Activated effector memory CD4-positive, alpha-beta T cell treated with Interleukin-2 at 50 U/mL for 16 hours (primary cell): ENCODE measurements around the gene RHPN2.
A peak's percentile ranks its signal among the peaks of the same experiment; 100 is the strongest.
"Not testable (repeated sequence)": the region's sequence is repeated elsewhere in the genome, so short reads cannot be mapped to it uniquely, and the experiment has no call there.

Experiments
- DNase-seq: peaks from one replicate; pipeline ENCODE4 v3.0.0-alpha.2; 2020

Gene RHPN2

DNA sequence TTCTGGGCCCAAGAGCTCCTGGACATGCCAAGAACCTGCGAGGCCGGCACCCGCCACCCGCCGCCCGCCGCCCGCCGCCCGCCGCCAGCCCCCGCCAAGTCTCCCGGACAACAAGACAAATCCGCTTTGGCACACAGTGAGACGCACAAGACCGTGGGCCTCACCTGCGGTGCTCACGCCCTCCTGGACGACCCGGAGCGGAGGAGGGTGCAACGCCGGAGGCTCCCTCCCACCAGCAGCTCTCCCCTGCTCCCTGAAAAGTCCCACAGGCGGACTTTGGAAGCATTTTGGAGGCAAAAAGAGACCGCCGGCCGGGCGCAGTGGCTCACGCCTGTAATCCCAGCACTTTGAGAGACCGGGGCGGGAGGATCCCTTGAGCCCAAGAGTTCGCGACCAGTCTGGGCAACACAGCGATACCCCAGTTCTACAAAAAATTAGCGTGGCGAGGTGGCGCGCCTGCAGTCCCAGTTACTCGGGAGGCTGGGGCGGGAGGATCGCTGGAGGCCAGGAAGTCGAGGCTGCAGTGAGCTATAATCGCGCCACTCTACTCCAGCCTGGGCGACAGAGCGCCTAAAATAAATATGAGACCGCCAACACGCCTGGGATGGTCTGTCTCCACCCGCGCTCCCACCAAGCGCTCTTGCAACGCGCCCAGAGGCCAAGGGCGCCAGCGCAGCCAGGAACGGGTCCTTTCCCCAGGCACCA lies 783 bp downstream of the RHPN2 start:
- no peak for DNase-seq

DNA sequence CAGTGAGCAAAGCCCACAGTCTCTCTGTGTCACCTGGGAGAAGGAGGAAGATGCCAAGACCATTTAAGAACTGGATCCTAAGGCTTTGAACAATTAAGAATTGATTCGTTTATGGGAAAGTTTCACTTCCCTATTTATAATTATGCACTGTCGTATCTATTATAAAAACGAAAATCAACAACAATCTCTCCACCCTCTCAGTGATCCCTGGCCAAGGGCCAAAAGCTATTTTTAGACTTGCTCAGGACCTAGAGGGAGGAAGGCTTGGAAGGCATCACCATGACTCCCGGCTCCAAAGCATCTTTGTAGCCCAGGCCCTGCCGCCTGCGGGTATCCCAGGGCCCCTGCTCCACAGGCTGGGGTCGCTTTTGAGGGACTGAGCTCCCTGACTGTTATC lies 1.3 kb downstream of the RHPN2 start:
- DNase-seq = no peak

DNA sequence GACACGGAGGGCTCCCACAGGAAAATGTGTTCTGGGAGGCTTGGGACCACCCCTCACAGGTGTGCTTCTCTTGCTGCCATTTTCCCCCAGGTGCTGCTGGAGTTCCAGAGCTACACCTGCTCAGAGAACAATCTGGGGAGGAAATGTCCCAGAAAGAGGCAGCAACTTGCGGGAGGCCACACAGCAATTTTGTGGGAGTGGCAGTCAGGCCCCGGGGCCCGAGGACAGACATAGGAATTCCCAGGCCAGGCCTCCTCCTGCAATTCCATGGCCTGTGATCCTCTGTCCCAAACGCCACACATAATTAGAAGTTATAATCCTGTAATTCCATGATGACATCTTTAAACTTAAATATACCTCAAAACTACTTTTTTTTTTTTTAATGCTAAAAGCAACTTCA lies 1.8 kb downstream of the RHPN2 start:
- no peak for DNase-seq

DNA sequence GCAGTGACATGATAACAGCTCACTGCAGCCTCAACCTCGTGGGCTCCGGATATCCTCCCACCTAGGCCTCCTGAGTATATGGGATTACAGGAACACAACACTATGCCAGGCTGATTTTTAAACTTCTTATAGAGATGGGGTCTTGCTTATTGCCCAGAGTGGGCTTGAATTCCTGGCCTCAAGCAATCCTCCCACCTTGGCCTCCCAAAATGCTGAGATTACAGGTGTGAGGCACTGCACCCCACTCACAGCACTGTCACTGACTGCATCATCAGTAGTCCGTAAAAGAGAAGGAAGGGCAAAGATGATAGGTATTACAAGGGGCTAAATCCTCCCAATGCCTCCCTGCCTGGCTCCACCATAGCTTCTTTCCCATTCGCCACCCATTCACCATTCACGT lies 4.1 kb downstream of the RHPN2 start:
- DNase-seq = no peak

DNA sequence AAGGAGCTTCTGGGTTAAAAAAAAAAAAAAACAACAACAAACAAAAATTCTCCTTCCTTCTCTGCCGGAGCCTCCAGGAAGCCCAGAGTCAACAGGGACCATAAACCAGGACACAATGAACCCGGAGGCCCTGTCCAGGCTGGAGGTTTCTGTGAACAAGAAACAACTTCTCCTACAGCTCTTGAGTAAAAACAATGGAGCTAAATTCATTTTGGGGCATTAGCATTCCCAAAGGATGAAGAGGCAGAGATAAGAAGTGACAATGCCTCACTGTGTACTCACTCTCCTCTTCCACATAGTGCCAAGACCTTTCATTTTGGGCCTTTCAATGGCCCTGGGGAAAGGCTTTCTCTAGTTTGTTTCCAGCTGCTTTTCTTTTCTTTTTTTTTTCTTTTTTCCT lies 9.0 kb downstream of the RHPN2 start:
- DNase-seq = no peak

DNA sequence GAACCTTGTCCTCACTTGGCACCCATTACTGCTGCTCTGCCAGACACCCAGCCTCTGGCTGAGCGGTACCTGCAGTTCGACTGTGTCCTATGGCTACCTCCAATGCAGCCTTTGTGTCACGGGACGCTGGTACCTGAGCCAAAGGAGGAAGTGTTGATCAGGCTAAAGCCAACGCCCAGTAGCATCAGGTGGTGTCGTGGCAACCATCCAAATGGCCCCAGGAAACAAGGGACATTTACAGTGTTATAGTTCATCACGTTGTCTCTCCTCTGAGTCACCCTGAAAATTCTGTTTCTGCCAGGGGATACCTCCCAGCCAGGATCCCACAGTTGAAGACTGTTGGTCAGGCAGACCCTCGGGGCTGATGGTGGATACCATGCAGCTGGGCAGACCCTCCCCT lies 10.1 kb downstream of the RHPN2 start:
- no peak for DNase-seq

DNA sequence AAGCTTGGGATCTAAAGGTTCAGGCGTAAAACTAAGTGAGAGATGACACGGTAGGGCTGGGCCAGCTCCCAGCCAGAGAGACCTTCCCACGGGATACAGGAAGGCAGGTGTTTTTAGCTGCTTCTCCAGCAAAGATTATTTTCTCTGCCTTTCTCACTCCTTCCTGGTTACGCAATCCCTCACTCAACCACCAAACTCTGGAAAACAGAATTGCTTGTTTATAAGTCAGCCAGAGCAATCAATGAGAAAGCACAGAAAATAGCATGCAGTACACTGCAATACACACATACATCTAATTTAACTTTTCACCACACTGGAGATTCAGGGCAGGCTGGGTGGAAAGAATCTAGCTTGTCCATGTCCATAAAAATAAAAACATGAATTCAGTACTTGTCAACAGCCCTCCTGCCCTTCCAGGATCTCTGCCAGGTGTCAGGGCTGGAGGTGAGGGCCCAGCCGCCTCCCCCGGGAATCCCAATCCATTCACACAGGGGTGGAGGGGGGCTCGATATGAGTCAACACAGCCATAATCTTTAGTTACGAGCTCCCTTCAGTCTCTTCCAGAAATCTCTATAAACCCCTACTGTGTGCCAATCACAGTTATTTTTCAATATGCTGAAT lies 12.2 kb downstream of the RHPN2 start:
- DNase-seq = no peak

DNA sequence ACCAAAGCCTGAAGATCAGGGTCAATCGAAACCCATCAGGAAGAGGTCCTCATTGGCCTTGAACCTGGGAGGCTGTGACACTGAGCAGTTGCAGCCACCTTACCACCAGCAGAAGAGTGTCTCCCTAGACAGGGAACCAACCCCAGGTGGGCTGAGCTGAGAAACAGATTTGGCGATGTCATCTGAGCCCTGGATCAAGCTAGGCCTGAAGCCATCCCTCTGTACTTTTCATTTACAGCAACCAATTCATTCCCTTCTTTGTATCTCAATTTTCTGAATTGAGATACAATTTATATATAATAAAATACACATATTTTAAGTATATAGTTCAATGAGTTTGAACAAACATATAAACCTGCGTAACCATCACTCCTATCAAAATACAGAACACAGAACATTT lies 14.6 kb downstream of the RHPN2 start:
- no peak for DNase-seq

DNA sequence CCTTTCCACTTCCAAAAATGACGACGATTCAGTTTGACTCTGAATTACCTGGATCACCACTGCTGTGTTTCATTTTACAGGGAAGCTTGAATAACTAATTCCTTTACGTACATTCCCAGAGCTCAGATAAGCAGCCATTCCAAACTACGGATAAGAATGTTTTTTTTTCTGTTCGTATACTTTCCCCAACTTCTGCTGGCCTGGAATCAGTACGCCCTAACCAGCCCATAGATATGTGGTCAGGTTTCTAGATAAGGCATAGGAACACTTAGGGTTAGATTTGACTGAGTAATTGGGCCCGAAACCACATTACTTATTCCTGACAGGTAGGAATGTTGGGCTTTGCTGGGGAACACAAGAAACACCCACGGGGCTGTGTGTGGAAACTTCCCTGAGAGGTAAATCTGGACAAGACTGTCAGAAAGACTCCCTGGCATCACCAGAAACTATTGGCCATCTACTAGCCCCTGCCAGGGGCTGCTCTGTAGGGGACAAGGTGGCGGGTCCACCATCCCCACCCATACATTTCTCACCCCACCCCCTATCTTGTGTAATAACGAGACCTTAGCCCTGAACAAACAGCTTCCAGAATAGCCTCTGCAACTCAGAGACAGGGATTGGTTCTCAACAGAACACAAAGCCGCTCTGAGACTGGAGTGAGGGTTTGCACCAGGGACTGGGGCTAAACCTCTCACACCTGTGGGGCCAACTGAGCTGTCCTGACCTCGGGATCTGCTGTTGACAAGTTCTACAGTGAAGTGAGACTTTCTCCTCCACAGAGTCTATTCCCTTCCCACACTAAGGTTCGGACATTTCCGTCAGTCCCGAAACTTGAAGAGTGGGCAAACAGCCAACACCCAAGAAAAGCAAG lies 15.6 kb downstream of the RHPN2 start:
- no peak for DNase-seq

DNA sequence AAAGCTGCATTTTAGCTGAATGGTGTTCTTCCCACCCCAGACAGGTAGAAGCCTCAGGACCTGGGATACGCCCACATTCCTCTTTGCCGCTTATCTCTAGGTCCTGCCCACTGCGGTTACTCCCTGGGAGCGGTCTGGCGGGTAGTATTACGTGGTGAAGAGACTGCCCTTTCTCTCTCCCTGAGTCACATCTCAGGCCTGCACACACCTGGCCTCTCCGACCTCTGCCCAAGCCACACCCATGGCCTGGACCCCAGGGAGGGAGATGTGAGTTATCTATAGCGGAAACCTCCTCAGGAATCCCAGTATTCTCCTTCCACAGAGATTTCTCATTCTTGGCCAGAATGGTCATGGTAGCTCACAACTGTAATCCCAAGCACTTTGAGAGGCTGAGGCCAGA lies 17.3 kb downstream of the RHPN2 start:
- DNase-seq = no peak

DNA sequence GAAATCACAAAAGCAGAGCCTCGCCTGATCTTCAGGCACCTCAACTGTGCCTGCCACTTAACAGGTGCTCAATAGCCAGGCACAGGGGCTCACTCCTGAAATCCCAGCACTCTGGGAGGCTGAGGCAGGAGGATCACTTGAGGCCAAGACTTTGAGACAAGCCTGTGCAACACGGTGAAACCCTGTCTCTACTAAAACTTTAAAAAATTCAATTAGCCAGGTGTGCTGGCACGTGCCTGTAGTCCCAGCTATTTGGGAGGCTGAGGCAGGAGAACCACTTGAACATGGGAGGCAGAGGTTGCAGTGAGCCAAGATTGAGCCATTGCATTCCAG lies 22.9 kb downstream of the RHPN2 start:
- DNase-seq = not testable (repeated sequence)

DNA sequence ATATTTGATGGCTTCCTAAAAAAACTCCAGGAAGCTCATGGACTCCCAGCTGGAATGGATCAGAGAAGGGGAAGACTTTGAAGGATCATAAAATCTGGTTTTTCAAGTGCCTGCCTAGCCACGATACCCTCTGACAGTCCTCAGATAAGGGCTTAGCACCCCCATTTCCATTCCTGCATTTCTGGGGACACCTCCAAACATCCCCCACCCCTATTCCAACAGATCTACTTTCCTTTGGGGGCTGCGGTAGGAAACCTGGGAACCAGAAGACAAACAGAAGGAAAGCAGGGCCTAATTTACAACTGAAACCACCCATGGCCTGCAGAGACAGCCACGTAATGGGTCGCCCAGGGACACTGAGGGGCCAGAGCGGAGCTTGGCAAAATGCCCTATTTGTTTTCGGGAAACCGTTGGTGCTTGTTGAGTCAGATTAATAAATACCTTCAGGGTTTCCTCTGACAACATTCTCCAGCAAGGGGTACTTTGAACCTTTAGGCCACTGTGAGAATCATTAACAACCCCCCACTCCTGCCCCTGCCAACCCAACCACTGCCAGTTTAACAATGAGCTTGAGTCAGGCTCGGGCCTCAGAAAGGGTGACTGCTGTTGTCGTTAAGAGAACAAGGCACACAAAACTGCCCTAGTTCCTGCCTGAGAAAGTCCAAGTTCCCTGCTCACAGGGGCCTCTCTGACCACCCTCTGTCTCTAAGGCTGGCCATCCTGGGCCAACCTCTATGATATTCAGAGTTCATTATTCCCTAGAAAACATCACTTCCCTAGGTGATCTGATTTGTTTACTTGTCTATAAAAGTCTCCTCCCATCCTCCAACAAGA lies 23.5 kb downstream of the RHPN2 start:
- DNase-seq = no peak

DNA sequence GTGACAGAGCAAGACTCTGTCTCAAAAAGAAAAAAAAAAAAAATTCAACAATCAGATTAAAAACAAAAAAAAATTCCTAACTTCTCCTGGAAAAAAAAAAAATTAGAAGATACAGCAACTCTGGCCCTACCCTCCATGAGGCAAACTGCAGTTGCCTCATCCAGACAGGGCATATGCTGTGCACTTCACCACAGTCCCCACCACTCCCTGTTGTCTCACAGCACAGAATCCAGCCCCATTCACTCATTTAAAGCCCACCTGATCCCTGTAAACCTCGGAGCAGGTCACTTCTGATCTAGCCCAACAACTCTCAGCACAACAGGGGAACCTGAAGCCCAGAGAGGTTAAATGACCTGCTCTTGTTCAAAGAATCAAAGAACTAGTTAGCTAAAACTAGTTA lies 24.9 kb downstream of the RHPN2 start:
- DNase-seq = no peak

DNA sequence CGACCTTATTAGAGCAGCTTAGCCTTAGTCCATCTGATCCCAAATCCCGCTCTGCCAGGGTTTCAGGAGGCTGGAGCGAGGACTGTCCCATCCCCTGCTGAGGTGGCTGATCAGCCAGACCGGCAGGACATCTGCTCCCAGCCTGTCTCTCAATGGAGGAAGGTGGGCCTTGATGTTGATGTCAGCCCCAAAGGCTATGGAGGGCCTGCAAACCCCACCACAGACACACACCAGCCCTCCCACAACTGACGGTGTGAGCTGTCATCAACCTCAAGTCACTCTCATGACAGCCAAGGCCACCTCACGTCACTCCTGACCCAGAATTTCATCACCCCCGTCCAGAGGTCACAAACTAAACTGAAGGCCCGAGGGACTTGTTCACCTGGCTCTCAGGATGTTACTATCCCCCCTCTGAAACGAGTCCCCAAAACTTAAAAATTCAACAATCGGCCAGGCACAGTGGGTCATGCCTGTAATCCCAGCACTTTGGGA lies 25.5 kb downstream of the RHPN2 start:
- no peak for DNase-seq

DNA sequence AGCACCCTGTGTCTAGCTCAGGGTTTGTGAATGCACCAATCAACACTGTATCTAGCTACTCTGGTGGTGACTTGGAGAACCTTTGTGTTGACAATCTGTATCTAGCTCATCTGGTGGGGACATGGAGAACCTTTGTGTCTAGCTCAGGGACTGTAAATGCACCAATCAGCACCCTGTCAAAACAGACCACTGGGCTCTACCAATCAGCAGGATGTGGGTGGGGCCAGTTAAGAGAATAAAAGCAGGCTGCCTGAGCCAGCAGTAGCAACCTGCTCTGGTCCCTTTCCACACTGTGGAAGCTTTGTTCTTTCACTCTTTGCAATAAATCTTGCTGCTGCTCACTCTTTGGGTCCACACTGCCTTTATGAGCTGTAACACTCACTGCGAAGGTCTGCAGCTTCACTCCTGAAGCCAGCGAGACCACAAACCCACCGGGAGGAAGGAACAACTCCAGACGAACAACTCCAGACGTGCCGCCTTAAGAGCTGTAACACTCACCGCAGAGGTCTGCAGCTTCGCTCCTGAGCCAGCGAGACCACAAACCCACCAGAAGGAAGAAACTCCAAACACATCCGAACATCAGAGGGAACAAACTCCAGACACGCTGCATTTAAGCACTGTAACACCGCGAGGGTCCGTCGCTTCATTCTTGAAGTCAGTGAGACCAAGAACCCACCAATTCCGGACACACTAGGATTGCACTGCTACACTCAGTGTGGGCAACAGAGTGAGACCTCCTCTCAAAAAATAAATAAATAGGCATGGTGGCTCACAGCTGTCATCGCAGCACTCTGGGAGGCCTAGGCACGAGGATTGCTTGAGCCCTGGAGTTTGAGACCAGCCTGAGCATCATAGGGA lies 27.3 kb downstream of the RHPN2 start:
- peak; percentile 7 for DNase-seq

DNA sequence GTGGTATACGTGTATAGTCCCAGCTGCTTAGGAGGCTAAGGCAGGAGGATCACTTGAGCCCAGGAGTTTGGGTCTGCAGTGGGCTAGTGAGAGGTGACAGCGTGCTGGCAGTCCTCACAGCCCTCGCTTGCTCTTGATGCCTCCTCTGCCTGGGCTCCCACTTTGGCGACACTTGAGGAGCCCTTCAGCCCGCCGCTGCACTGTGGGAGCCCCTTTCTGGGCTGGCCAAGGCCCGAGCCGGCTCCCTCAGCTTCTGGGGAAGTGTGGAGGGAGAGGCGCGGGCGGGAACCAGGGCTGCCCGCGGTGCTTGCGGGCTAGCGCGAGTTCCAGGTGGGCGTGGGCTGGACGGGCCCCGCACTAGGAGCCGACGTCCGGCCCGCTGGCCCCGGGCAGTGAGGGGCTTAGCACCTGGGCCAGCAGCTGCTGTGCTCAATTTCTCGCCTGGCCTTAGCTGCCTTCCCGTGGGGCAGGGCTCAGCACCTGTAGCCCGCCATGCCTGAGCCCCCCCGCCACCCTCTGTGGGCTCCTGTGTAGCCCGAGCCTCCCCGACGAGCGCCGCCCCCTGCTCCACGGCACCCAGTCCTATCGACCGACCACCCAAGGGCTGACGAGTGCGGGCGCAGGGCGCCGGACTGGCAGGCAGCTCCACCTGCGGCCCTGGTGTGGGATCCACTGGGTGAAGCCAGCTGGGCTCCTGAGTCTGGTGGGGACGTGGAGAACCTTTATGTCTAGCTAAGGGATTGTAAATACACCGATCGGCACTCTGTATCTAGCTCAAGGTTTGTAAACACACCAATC lies 28.1 kb downstream of the RHPN2 start:
- DNase-seq = not testable (repeated sequence)

DNA sequence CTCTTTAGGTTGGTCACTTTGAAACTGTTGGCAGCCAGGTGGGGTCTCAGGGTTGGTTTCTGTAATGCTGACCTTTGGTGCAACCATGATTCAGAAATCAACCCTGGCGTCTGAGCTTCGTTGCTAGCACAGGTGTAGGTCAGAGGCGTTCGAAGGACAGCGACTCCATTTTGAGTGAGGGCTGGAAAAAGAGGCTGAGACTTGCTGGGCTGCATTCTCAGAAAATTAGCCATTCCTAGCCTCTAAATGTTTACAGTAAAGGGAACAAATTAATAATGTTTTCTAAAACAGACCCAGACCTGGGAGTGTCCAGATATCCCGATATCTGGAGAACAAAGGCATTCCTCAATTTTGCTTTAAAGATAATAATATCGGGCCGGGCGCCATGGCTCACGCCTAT lies 29.2 kb downstream of the RHPN2 start:
- no peak for DNase-seq

DNA sequence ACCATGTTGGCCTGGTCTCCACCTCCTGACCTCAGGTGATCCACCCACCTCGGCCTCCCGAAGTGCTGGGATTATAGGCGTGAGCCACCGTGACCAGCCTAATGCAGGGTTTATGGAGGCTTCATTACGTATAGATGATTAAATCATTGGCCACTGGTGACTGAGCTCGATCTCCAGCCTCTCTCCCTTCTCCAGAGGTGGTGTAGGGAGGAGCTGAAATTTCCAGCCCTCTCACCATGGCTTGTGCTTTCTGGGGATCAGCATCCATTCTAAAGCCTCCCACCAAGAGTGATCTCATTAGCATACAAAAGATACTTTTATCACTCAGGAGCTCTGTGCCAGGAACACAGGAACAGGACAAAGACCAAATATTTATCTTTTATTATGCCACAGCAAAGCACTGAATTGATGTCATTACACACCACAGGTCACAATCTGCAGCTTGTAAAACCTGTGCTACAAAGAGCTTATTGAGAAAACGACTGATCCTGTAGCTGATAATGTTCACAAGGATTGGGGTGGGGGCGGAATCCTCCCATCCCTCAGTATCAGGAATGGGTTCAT lies 32.4 kb downstream of the RHPN2 start:
- no peak for DNase-seq

DNA sequence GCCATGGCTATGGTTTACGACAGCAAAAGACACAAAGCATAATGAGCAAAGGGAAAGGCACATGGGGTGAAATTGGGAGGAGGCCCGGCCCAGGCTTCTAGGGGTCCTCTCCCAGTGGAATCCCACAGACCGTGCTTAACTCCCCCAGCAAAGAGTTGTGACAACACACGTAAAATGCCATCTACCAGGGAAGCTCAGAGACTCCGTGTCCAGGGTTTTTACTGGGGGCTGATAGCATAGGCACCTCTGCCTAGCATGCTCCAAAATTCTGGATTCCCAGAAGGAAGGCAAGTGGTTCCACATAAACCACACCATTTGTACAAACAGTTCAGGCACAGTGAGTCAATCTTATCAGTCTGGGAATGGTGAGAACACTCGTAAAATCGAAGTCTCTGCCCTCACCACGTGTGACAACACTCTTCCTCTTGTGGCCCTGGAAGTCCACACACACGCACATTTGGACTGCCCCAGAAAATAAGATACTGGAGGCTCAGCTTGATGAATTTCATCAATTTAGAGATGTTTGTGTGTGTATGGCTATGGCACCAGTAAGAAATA lies 34.9 kb downstream of the RHPN2 start:
- no peak for DNase-seq

DNA sequence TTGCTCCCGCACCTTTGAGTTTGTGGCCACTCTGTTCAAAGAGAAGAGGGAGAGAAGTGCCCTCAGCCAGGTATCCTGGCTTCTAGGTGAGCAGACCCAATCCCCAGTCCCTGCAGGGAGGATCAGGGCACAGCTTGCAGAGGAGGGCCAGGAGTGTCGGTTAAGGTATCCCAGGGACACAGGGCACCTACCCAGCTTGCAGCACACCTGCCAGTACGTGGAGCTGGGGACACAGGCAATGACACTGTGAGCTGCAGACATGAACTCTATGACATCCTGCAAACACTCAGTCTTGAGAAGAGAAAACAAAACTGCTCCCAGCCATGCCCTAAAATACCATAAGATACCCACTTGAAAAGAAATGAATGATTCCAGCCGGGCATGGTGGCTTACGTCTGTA lies 38.1 kb downstream of the RHPN2 start:
- DNase-seq = not testable (repeated sequence)
